SIG-M5 treated with dmso at 0.1 percent for 504 hours (cell line): Measurements from ENCODE around the gene RPS8.
"Not testable (repeated sequence)": the region's sequence is repeated elsewhere in the genome, so short reads cannot be mapped to it uniquely, and the experiment has no call there.

Source experiments
- DNase-seq: peaks from one replicate; lab custom pipeline; 2025; ENCODE audit not compliant: unreplicated experiment; lab: John Stamatoyannopoulos, UW

RPS8 gene

DNA sequence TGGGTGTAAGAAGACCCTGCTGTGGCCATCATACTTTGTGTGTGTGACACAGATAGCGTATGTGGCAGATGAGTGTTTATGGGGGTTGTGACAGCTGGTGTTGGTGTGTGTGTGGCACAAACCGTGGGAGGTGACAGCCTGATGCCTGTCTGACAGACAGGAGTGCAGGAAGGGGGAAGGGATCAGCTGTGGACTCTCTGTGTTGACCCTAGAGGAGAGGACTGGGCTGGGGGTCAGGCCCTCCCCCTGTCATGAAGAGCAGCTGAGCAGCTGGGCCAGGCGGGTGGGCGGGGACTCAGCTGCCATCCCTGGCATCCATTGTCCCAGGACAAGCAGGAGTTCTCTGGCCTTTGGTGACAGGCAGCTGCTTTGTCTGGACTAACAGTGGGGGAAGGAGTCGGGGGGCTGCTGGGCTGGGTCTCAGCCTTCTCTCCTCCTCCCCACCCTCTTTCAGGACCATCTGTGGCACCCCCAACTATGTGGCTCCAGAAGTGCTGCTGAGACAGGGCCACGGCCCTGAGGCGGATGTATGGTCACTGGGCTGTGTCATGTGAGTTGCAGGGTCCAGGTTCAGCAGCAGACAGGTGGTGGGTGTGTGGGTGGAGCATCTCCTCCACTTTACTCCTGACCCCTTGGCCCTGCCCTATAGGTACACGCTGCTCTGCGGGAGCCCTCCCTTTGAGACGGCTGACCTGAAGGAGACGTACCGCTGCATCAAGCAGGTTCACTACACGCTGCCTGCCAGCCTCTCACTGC is 27.1 kb downstream of the RPS8 start:
- DNase-seq, result no peak

- DNase-seq, result no peak
Observed at GRCh38 chr1:44803062-44803311, 27.6 kb downstream of the RPS8 start.

GRCh38 chr1:44803312-44804095 is 28.2 kb downstream of the RPS8 start:
- no peak for DNase-seq

GRCh38 chr1:44805311-44806024 is 30.1 kb downstream of the RPS8 start:
- no peak for DNase-seq

- DNase-seq, result no peak
Observed at GRCh38 chr1:44806025-44806703, 30.8 kb downstream of the RPS8 start.

GRCh38 chr1:44806704-44807363 is 31.5 kb downstream of the RPS8 start, which contains the start of gene DYNLT4:
Gene DYNLT4 (minus strand): TSS chr1:44807351. CDS start chr1:44806668, 683 bp downstream.
- no peak for DNase-seq

DNA sequence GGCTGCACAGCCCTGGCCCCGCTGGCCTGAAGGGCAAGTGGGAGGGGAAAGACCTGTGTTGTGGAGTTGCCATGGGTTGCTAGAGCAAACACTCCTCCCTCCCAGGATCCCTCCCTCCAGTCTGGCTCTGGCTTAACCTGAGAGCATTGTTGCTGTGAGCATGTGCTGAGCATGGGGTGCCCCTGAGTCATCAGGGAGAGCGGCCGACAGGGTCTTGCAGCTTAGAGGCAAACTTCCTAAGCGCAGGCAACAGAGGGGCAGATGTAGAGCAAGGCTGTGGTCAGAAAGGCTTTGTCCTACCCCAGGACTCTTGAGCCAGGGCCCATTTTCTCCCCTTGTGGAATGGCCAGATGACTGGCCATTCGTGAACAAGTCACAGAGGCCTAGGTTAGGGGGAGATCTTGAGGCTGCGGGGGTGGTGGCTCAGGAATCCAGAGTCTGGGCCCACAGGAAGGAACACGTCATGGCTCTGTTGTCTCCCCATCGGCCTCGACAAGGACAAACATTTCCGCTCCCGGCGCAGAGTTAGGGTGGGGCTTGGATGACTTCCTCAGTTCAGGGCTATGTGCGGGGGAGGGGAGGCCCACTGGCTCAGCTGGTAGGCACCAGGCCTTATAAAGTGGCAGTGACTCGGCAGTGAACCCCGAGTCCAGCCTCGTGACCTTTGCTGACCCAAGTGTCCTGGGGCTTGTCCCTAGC is 32.2 kb downstream of the RPS8 start:
- peak; percentile 94 for DNase-seq

DNA sequence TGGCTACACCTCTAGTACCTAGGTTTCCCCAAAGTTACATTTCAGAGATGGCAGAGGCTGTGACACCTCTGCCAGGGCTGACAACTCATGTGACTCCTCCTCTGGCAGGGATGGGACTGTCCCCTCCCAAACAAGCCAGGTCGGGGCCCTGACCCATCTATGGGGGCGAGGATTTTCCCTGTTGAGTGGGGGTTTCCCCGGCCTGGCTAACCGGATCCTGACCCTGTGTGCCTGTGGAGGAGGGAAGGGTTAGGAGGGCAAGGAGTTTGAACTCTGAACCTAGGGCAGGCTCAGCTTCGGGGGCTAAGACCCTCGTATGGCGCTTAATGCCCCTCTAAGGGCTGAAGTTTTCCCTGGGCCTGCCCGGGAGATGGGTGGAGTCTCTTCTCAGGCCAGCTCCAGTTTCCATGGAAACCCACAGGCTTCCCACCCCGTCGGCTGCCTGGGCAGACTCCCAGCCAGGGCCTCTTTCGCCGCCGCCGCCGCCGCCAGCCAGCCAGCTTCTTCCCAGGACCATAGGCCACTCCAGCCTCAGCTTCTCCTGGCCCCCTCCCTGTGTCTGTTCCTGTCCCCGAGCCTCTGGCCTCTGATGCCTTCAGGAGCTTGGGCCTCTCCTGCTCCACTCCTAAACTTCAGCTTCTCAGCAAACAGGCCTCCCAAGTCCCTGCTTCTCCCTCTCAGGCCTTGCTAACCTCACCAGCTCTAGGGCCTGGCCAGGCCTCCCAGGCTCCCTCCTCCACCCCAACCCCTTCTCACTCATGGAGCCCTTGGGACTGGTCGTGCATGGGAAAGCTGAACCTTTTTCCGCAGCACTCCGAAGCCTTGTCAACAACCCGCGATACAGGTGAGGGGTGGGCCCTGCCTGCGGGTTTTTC is 33.0 kb downstream of the RPS8 start, which contains the start of gene BTBD19:
BTBD19 (plus strand) TSS at position 461 of the 875 bp plus-strand sequence; CDS start at position 759, 298 bp downstream.
- DNase-seq, result no peak

DNA sequence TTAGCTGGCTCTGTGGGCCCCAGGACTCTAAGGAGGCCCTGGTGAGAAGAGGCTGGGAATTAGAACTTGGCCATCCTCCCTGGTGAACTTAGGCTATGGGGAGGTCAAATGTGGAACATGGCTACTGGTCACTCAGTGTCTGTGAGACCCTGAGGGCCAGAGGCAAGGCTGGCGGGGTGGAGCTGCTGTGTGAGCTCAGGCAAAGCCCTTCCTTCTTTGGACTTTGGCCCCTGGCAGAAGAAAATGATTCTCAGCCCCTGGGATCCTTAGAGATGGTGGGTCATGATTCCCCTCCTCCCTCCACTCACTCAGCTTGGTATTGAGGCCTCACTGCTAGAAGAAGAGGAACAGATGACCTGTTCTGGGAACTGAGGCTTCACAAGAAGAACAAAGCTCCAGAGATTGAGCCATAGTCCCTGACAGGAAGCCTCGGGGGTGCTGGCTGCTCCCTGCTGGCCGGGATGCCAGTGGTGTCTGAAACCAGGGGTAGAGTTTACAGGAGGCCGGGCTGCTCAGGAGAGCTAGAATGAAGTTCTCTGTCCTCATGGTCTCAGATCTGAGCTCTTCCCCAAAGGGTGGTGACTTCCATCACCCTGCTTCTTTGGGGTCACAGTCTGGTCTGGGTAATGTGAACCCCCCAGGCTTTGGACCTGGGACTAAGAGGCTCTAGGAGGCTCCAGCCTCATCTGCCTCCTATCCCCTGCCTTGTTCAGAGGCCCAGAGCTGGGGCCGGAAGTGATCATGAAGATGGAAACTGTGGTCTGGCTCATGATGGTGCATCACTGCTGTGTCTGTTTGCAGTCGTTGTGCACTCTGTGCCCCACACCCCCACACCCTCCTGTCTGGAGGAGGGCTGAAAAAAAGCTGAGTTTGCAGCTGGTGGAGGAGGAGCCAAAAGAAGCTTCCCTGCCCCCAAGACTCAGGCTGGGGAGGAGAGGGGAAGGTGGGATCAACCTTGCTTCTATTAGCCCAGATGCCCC is 33.9 kb downstream of the RPS8 start:
- DNase-seq, result peak; percentile 83

GRCh38 chr1:44810101-44810761 is 34.9 kb downstream of the RPS8 start:
- DNase-seq, result no peak

DNA sequence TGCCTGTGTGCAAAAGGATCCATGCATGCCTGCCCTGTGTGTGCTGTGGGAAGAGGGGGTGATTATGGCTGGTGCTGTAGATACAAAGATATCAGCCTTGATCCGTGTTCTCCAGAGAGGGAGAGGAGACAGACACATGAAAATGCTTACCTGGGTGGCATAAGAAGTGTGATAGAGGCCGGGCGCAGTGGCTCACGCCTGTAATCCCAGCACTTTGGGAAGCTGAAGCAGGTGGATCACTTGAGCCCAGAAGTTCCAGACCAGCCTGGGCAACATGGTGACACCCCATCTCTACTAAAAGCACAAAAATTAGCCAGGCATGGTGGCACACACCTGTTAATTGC is 35.4 kb downstream of the RPS8 start:
- not testable (repeated sequence) for DNase-seq

DNA sequence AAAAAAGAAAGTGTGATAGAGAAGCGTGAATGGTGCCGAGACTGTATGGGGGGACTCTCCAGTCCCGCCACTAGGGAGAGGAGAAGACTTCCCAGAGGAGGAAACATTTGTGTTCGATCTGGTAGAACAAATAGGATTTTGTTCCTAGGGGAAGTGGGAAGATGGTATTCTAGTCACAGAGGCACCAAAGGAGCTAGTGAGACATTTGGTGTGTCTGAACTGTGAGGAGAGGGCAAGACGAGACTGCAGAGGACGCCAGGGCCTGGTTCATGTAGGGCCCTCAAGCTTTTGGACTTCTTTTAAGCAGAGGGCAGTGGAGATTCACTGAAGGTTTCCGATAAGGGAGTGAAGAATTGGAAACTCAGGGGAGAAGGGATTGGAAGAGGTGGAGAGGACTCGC is 35.9 kb downstream of the RPS8 start:
- no peak for DNase-seq

DNA sequence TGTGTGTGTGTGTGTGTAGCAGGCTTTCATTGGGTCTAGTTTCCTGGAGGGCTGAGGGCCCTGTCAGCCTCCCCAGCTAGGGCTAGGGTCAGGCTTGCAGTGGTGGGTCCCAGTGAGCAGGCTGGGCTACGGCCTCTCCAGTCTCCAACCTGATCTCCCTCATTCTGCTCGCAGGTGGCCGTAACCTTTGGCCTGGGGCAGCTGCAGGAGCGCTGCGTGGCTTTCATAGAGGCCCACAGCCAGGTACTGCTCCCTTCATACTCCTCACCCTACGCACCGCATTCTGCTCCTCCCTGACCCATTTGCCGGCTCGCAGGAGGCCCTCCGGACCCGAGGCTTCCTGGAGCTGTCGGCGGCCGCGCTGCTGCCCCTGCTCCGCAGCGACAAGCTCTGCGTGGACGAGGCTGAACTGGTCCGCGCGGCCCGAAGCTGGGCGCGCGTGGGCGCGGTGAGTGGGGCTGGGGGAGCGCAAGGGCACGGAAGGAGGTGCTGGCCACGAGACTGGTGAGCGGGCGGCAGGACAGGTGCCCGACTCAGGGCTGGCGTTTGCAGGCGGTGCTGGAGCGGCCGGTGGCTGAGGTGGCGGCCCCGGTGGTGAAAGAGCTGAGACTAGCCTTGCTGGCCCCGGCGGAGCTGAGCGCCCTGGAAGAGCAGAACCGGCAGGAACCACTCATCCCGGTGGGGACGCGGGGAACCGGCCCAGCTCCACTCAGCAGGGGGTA is 37.6 kb downstream of the RPS8 start:
- no peak for DNase-seq

DNA sequence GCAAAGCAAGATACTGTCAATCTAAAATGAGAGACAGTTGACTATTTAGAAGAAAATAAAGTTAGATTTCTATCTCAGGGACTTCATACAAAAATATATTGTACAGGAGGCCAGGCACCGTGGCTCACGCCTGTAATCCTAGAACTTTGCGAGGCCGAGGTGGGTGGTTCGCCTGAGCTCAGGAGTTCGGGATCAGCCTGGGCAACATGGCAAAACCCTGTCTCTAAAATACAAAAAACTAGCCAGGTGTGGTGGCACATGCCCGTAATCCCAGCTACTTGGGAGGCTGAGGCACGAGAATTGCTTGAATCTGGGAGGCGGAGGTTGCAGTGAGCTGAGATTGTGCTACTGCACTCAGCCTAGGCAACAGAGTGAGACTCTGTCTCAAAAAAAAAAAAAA is 40.6 kb downstream of the RPS8 start:
- DNase-seq, result not testable (repeated sequence)

GRCh38 chr1:44817307-44817706 is 42.0 kb downstream of the RPS8 start:
- DNase-seq, result no peak

DNA sequence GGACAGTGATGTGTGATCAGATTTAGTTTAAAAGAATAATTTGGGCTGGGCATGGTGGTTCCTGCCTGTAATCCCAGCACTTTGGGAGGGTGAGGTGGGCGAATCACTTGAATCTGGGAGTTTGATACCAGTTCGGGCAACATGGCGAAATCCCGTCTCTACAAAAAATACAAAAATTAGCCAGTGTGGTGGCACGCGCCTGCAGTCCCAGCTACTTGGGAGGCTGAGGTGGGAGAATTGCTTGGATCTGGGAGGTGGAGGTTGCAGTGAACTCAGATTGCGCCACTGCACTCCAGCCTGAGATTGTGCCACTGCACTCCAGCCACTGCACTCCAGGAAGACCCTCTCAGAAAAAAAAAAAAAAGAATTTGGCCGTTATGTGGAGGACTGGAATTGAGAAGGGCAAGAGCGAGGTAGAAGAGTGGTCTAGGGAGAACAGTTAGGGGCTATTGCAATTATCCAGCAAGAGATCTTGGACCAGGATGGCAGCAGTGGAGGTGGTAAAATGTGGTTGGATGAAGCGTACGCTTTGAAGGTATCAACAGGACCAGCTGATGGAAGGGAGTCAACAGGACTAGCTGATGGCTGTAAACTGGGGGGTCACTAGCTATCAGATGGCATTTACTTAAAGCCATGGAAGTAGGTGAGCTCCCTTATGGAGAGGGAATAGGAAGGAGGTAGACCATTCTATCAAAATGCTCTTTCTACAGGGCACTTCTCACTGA is 42.6 kb downstream of the RPS8 start:
- DNase-seq, result no peak
